Sigmoid colon (tissue), 7 donors: ENCODE results near the gene SCARB1. TPM values are rescaled to one million over a fixed set of nuclear protein-coding genes. Genes with fewer than 3 reads are reported as not detected.
A peak's percentile ranks its signal among the peaks of the same experiment; 100 is the strongest.

Experiments used
- DNase-seq: peaks from one replicate; pipeline ENCODE4 v3.0.0-alpha.2; 2019
- H3K27ac ChIP-seq, 4 donors: fragments of 200-600 bp; sonication (generic); one replicate each; pipeline ENCODE4 v1.5.1; 2016 to 2019; ENCODE audit warnings: mild to moderate bottlenecking in 1 of 4
- H3K27me3 ChIP-seq, 3 donors: fragments of 200-600 bp; sonication (generic); one replicate each; pipeline ENCODE4 v1.5.1; 2019; ENCODE audit warnings: mild to moderate bottlenecking in 1 of 3
- H3K36me3 ChIP-seq, 4 donors: fragments of 200-600 bp; sonication (generic); one replicate each; pipeline ENCODE4 v1.5.1; 2016 to 2019
- H3K4me1 ChIP-seq, 4 donors: fragments of 200-600 bp; sonication (generic); one replicate each; pipeline ENCODE4 v1.5.1; 2017 to 2019
- H3K4me3 ChIP-seq, 4 donors: fragments of 200-600 bp; sonication (generic); one replicate each; pipeline ENCODE4 v1.5.1; 2017 to 2019; ENCODE audit warnings: mild to moderate bottlenecking in 2 of 4, moderate library complexity in 1 of 4
- H3K9me3 ChIP-seq, 4 donors: fragments of 200-600 bp in 3 of 4; sonication (generic) in 3 of 4; one replicate each; pipeline versions ENCODE4 v1.5.1 to v1.6.1; 2013 to 2019
- EP300 ChIP-seq, 4 donors: sonication (generic); formaldehyde crosslinking; IDR thresholded peaks; one replicate each; pipeline ENCODE4 v1.6.1; 2017; ENCODE audit warnings: antibody characterized with exemption in 4 of 4
- POLR2A ChIP-seq, 2 donors: fragments of 450-650 bp; IDR thresholded peaks; one replicate each; pipeline ENCODE4 v1.6.1; 2016; ENCODE audit warnings: antibody characterized with exemption in 2 of 2, mild to moderate bottlenecking in 2 of 2, moderate library complexity in 2 of 2
- POLR2AphosphoS5 ChIP-seq, 4 donors: sonication (generic); formaldehyde crosslinking; IDR thresholded peaks; one replicate each; pipeline ENCODE4 v1.6.1; 2017; ENCODE audit warnings: antibody characterized with exemption in 4 of 4
- WGBS, 2 donors: extraction: QIAGEN DNeasy Blood & Tissue Kit; methylation state at CpG; one replicate each; pipeline ENCODE4 v1.1.7; 2013; 5-methylcytosine and 5-hydroxymethylcytosine counted together
- intact Hi-C: fragments of 100-400 bp; cut with DNase I; formaldehyde crosslinking; loops from one replicate; pipeline ENCODE4 v1.15.1; 2023
- polyA plus RNA-seq, 3 donors: library from polyadenylated mRNA; stranded (reverse); fragments of 200-250 nt; gene quantifications; one replicate each; pipeline ENCODE4 v1.2.3, GENCODE V29; 2013
- total RNA-seq, 4 donors: library from RNA; depleted of rRNA; stranded (reverse); fragments of >200 nt; gene quantifications; one replicate each; pipeline ENCODE4 v1.1.0, GENCODE V29; 2016
- TF ChIP-seq, protein P1 (sequence below), 4 experiments: fragments of 450-650 bp in 3 of 4; fragments of 200-600 bp in 1 of 4; IDR thresholded peaks; one replicate each; pipeline ENCODE4 v1.5.1; 2016 to 2019; ENCODE audit warnings: antibody characterized with exemption in 4 of 4, mild to moderate bottlenecking in 3 of 4, moderate library complexity in 2 of 4
- donor health status: healthy with polysubstance abuse.
- donor health status: Bipolar disorder and iron deficiency.
- donor health status: healthy.

The SCARB1 gene
- total and polyA plus RNA-seq, 7 donors: 4.2 to 36.4 (median 11.4) TPM

DNA sequence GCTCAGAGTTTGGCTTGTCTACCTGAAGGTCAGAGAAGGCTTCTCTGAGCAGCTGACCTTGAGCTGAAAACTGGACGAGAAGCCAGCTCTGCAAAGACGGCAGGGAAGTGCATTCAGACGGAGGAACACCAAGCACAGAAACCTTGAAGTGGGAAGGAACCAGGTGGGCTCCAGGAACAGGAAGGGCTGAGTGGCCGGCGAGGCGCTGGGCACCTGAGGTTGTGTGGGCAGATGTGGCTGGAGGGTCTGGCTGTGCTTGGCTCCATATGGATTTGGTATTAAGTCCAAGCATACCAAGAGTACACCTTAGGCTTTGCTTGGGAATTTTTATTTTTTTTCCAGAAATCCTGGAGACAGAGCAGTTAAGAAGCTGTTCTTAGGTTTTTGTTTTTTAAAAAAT is 130.6 kb downstream of the SCARB1 start:
- no peak for DNase-seq
- H3K9me3 ChIP-seq: no peaks in the 10 kb centered on the region
- WGBS, 2 donors: 88 to 92% methylated on average over 6 of the region's 6 CpGs
- no peaks in the 10 kb centered on the region for H3K36me3 ChIP-seq
- intact Hi-C loops: no loop called here
- TF ChIP-seq POLR2A (IDR thresholded peaks at IDR 0.05): no peak
- TF ChIP-seq, protein P1, sequence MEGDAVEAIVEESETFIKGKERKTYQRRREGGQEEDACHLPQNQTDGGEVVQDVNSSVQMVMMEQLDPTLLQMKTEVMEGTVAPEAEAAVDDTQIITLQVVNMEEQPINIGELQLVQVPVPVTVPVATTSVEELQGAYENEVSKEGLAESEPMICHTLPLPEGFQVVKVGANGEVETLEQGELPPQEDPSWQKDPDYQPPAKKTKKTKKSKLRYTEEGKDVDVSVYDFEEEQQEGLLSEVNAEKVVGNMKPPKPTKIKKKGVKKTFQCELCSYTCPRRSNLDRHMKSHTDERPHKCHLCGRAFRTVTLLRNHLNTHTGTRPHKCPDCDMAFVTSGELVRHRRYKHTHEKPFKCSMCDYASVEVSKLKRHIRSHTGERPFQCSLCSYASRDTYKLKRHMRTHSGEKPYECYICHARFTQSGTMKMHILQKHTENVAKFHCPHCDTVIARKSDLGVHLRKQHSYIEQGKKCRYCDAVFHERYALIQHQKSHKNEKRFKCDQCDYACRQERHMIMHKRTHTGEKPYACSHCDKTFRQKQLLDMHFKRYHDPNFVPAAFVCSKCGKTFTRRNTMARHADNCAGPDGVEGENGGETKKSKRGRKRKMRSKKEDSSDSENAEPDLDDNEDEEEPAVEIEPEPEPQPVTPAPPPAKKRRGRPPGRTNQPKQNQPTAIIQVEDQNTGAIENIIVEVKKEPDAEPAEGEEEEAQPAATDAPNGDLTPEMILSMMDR (IDR thresholded peaks at IDR 0.05): no peak
- TF ChIP-seq EP300 (IDR thresholded peaks at IDR 0.05): no peak
- H3K27me3 ChIP-seq: no peaks in the 10 kb centered on the region
- no peak overlapping the region for H3K4me3 ChIP-seq
- H3K27ac ChIP-seq: peak overlapping the region; percentile 8 to 77 (median 44)
- H3K4me1 ChIP-seq: peaks cover 0 to 24% (median 19%) of the 10 kb centered on the region in 4 donors

DNA sequence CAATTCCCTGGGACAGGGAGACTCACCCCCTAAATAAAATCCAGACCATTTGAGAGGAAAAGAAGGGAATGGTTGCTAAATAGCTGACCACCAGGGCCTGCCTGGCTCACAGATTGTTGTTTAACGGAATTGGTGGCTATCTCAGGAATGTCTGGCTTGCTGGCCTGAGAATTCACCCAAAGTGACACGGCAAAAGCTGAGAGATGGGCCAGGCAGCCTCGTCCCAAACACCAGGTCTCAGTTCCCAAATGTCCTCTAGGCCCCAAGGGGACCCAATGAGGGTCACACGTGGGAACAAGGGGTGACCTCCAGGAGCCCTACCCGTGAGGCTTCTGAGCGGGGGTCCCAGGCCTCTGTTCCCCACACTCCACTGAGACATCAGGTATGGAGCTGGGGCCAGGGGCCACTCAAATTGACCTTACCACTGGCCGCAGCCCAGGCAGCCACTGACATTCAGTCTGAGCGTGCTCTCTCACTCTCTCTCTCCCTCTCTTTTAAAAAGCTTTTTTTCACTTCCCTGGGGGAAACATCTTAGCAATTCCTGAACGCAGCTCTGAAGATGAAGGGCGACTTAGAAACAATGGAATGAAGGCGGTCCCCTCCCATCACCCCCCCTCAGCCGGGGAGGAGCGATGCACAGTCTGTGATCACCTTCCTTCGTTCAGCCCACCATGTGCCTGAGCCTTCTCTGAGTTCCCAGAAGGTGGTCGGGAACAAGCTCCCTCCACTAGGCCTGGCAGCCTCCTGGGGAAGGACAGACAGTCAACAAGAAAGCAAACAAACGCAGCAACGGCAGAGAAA is 131.2 kb downstream of the SCARB1 start:
- H3K4me3 ChIP-seq: no peak overlapping the region
- peak overlapping the region; percentile 20 to 77 (median 44) for H3K27ac ChIP-seq
- DNase-seq: no peak
- no peaks in the 10 kb centered on the region for H3K36me3 ChIP-seq
- TF ChIP-seq POLR2A (IDR thresholded peaks at IDR 0.05) (no peak), EP300 (IDR thresholded peaks at IDR 0.05) (no peak), POLR2AphosphoS5 (IDR thresholded peaks at IDR 0.05) (no peak)
- TF ChIP-seq, protein P1 (IDR thresholded peaks at IDR 0.05): no peak
- peaks cover 0 to 24% (median 19%) of the 10 kb centered on the region in 4 donors for H3K4me1 ChIP-seq
- WGBS, 2 donors: 82 to 86% methylated on average over 17 of the region's 17 CpGs
- intact Hi-C loops: no loop called here
- no peaks in the 10 kb centered on the region for H3K27me3 ChIP-seq
- no peaks in the 10 kb centered on the region for H3K9me3 ChIP-seq

DNA sequence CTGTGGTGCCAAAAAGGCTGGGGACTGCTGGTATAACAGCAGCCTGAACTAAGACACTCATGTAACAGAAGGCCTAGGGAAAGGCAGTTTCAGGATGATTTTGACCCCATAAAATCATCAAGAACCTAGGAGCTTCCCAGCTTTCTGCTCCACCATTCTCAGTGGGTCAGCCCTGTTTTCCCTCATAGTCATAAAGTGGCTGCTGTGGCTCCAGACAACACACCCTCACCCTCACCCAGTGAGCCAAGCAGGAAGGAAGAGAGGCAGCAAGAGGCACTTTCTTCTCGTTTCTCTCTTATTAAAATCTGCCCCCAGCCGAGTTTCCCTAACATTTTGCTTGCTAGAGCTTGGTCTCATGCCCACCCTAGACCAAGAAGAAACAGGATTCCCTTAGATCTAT is 131.8 kb downstream of the SCARB1 start:
- WGBS, 2 donors: 91 to 94% methylated on average over 2 of the region's 2 CpGs
- Histone ChIP-seq H3K4me3 (no peak overlapping the region), H3K9me3 (no peaks in the 10 kb centered on the region), H3K36me3 (no peaks in the 10 kb centered on the region), H3K27me3 (no peaks in the 10 kb centered on the region), H3K4me1 (peaks cover 0 to 24% (median 19%) of the 10 kb centered on the region in 4 donors), H3K27ac (peak overlapping the region; percentile 20 to 77 (median 44))
- TF ChIP-seq, protein P1 (IDR thresholded peaks at IDR 0.05): no peak
- TF ChIP-seq EP300 (IDR thresholded peaks at IDR 0.05) (no peak), POLR2AphosphoS5 (IDR thresholded peaks at IDR 0.05) (no peak), POLR2A (IDR thresholded peaks at IDR 0.05) (no peak)
- DNase-seq: no peak
- intact Hi-C loops: no loop called here

GRCh38 chr12:124730455-124730932 is 133.2 kb downstream of the SCARB1 start:
- TF ChIP-seq POLR2AphosphoS5 (IDR thresholded peaks at IDR 0.05) (peak in 2 of 4 donors; percentile 10 to 45), EP300 (IDR thresholded peaks at IDR 0.05) (no peak), POLR2A (IDR thresholded peaks at IDR 0.05) (no peak)
- TF ChIP-seq, protein P1 (IDR thresholded peaks at IDR 0.05): no peak
- intact Hi-C loops: no loop called here
- Histone ChIP-seq H3K9me3 (no peaks in the 10 kb centered on the region), H3K27ac (peak overlapping the region; percentile 64 to 77 (median 68)), H3K4me3 (no peak overlapping the region), H3K4me1 (peaks cover 0 to 29% (median 24%) of the 10 kb centered on the region in 4 donors), H3K27me3 (no peaks in the 10 kb centered on the region), H3K36me3 (no peaks in the 10 kb centered on the region)
- WGBS, 2 donors: 22 to 54% methylated on average over 3 of the region's 3 CpGs
- DNase-seq: peak; percentile 87
